WTC11 (cell line): ENCODE results near the gene TMCC2. TPM values are rescaled to one million over a fixed set of nuclear protein-coding genes. Genes with fewer than 3 reads are reported as not detected.

Experiments used
- ATAC-seq: fragments of 200-7000 bp; cut with Tn5 transposase; 2 replicates; pipeline ENCODE4 v1.10.0; 2021; ENCODE audit warnings: mild to moderate bottlenecking, moderate library complexity
- CTCF ChIA-PET: fragments of 300-600 bp; sonication (Branson Sonifier 250); formaldehyde crosslinking; loops from one replicate; lab custom pipeline; 2021; ENCODE audit warnings: antibody characterized with exemption; lab: Charles Lee
- POLR2A ChIA-PET: fragments of 350-600 bp; sonication (Branson Sonifier 250); formaldehyde crosslinking; loops from one replicate; lab custom pipeline; 2021; ENCODE audit warnings: antibody characterized with exemption; lab: Charles Lee
- DNase-seq: peaks from one replicate; pipeline ENCODE4 v3.0.0; 2021; ENCODE audit warnings: low spot score
- H3K27ac Mint-ChIP-seq: 2 replicates; pipeline ENCODE4 v1.8.0; 2021; ENCODE audit warnings: mixed read lengths
- H3K27me3 Mint-ChIP-seq: 2 replicates; pipeline ENCODE4 v1.8.0; 2021; ENCODE audit warnings: low read depth, mild to moderate bottlenecking, moderate library complexity, mixed read lengths
- H3K36me3 Mint-ChIP-seq: 2 replicates; pipeline ENCODE4 v1.8.0; 2021; ENCODE audit warnings: mixed read lengths
- H3K4me1 Mint-ChIP-seq: 2 replicates; pipeline ENCODE4 v1.8.0; 2022; ENCODE audit warnings: mixed read lengths
- H3K4me3 Mint-ChIP-seq: 2 replicates; pipeline ENCODE4 v1.8.0; 2021; ENCODE audit warnings: mild to moderate bottlenecking, moderate library complexity, mixed read lengths
- H3K9me3 Mint-ChIP-seq: 2 replicates; pipeline ENCODE4 v1.8.0; 2021; ENCODE audit warnings: mixed read lengths
- ATF3 ChIP-seq: sonication (generic); formaldehyde crosslinking; conservative IDR thresholded peaks from 2 replicates; pipeline ENCODE4 v1.8.1; 2022; ENCODE audit warnings: mild to moderate bottlenecking, missing genetic modification reagents
- ERG ChIP-seq: fragments of 250-450 bp; sonication (Bioruptor Pico); IDR thresholded peaks from 2 replicates; pipeline ENCODE4 v1.8.0; 2021; ENCODE audit warnings: mild to moderate bottlenecking
- FOXP1 ChIP-seq: sonication (generic); formaldehyde crosslinking; IDR thresholded peaks from 2 replicates; pipeline ENCODE4 v1.8.0; 2022; ENCODE audit warnings: missing genetic modification reagents, mild to moderate bottlenecking, moderate library complexity, borderline replicate concordance
- GRHL2 ChIP-seq: fragments of 250-450 bp; sonication (Bioruptor Pico); IDR thresholded peaks from 2 replicates; pipeline ENCODE4 v1.8.0; 2022; ENCODE audit warnings: mild to moderate bottlenecking, moderate library complexity; ENCODE audit not compliant: insufficient replicate concordance, severe bottlenecking
- NFE2L1 ChIP-seq: sonication (generic); formaldehyde crosslinking; IDR thresholded peaks from 2 replicates; pipeline ENCODE4 v1.8.1; 2023; ENCODE audit warnings: missing genetic modification reagents
- NFYB ChIP-seq: sonication (generic); formaldehyde crosslinking; conservative IDR thresholded peaks from 2 replicates; pipeline ENCODE4 v1.8.0; 2022; ENCODE audit warnings: low read depth, missing genetic modification reagents
- OVOL2 ChIP-seq: fragments of 250-450 bp; sonication (Bioruptor Pico); IDR thresholded peaks from 2 replicates; pipeline ENCODE4 v1.9.0; 2021; ENCODE audit warnings: mild to moderate bottlenecking, borderline replicate concordance
- SMAD3 ChIP-seq: sonication (generic); formaldehyde crosslinking; IDR thresholded peaks from 2 replicates; pipeline ENCODE4 v1.8.0; 2022; ENCODE audit warnings: missing genetic modification reagents, mild to moderate bottlenecking, borderline replicate concordance
- SP1 ChIP-seq: sonication (generic); formaldehyde crosslinking; conservative IDR thresholded peaks from 2 replicates; pipeline ENCODE4 v1.8.1; 2022; ENCODE audit warnings: missing genetic modification reagents
- ZNF416 ChIP-seq: fragments of 250-450 bp; sonication (Bioruptor Pico); IDR thresholded peaks from 2 replicates; pipeline ENCODE4 v1.9.0; 2021; ENCODE audit warnings: mild to moderate bottlenecking, inconsistent platforms
- total RNA-seq: library from RNA; stranded (reverse); gene quantifications from 3 replicates; pipeline ENCODE4 v1.2.3, GENCODE V29; 2021
- TF ChIP-seq, protein P1 (sequence below): sonication (generic); formaldehyde crosslinking; IDR thresholded peaks from 2 replicates; pipeline ENCODE4 v1.8.1; 2022; ENCODE audit warnings: low read depth, mild to moderate bottlenecking, moderate library complexity, missing genetic modification reagents, borderline replicate concordance
- TF ChIP-seq, protein P2 (sequence below): fragments of 250-450 bp; sonication (Bioruptor Pico); IDR thresholded peaks from 2 replicates; pipeline ENCODE4 v2.1.2; 2022; ENCODE audit warnings: mild to moderate bottlenecking, moderate library complexity
- TF ChIP-seq, protein P3 (sequence below): fragments of 200-600 bp; IDR thresholded peaks from 2 replicates; pipeline ENCODE4 v1.8.0; 2022; ENCODE audit warnings: antibody characterized with exemption
- TF ChIP-seq, protein P4 (sequence below): fragments of 250-450 bp; sonication (Bioruptor Pico); IDR thresholded peaks from 2 replicates; pipeline ENCODE4 v1.9.0; 2021; ENCODE audit warnings: moderate library complexity, mild to moderate bottlenecking, inconsistent platforms, borderline replicate concordance
- TF ChIP-seq, protein P5 (sequence below): sonication (generic); formaldehyde crosslinking; IDR thresholded peaks from 2 replicates; pipeline ENCODE4 v1.8.1; 2022; ENCODE audit warnings: mild to moderate bottlenecking, moderate library complexity, missing genetic modification reagents

Gene TMCC2
- total RNA-seq, 1 experiment from 2014 or later, result 9.5 TPM

- ATAC-seq (no peak), DNase-seq (no peak)
- H3K4me3 Mint-ChIP-seq, result no peak overlapping the region
- ChIA-PET CTCF (interaction anchor here (0.7 to 4.9 kb wide), 4 partner anchors 9 to 176 kb away, joined by 3 to 32 read pairs (median 4); partner anchors contain the start of gene TMCC2), POLR2A (interaction anchor here (0.8 kb wide), 1 partner anchor 196 kb away, joined by 3 read pairs; no protein-coding TSS in a partner anchor)
- H3K4me1 Mint-ChIP-seq, result peaks cover 9% of the 10 kb centered on the region
- no peaks in the 10 kb centered on the region for H3K36me3 Mint-ChIP-seq
- TF ChIP-seq SP1 (CRISPR knock-in tag) (no peak), FOXP1 (no peak)
- TF ChIP-seq, protein P1, sequence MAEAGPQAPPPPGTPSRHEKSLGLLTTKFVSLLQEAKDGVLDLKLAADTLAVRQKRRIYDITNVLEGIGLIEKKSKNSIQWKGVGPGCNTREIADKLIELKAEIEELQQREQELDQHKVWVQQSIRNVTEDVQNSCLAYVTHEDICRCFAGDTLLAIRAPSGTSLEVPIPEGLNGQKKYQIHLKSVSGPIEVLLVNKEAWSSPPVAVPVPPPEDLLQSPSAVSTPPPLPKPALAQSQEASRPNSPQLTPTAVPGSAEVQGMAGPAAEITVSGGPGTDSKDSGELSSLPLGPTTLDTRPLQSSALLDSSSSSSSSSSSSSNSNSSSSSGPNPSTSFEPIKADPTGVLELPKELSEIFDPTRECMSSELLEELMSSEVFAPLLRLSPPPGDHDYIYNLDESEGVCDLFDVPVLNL (CRISPR knock-in tag), result no peak
- 0 out of 2 replicates have a peak overlapping the region, but pooled peaks have one; percentile 32 for H3K27ac Mint-ChIP-seq
- H3K9me3 Mint-ChIP-seq, result no peaks in the 10 kb centered on the region
- no peaks in the 10 kb centered on the region for H3K27me3 Mint-ChIP-seq
Observed at GRCh38 chr1:205237526-205238484, 10.1 kb downstream of the TMCC2 start.

- ATAC-seq (no peak), DNase-seq (no peak)
- Mint-ChIP-seq H3K27ac (no peak overlapping the region), H3K36me3 (no peaks in the 10 kb centered on the region), H3K4me3 (no peak overlapping the region), H3K27me3 (no peaks in the 10 kb centered on the region), H3K4me1 (peaks cover 9% of the 10 kb centered on the region), H3K9me3 (no peaks in the 10 kb centered on the region)
- CTCF ChIA-PET, result interaction anchor here (0.8 to 4.9 kb wide), 3 partner anchors 10 to 178 kb away, joined by 3 to 32 read pairs (median 4); partner anchors contain the start of gene TMCC2
- POLR2A ChIA-PET, result no interaction called here
- TF ChIP-seq NFYB (no peak), SMAD3 (CRISPR knock-in tag) (no peak), ZNF416 (CRISPR knock-in tag) (no peak), ATF3 (no peak), NFE2L1 (CRISPR knock-in tag) (no peak), OVOL2 (CRISPR knock-in tag) (no peak)
- TF ChIP-seq, protein P2, sequence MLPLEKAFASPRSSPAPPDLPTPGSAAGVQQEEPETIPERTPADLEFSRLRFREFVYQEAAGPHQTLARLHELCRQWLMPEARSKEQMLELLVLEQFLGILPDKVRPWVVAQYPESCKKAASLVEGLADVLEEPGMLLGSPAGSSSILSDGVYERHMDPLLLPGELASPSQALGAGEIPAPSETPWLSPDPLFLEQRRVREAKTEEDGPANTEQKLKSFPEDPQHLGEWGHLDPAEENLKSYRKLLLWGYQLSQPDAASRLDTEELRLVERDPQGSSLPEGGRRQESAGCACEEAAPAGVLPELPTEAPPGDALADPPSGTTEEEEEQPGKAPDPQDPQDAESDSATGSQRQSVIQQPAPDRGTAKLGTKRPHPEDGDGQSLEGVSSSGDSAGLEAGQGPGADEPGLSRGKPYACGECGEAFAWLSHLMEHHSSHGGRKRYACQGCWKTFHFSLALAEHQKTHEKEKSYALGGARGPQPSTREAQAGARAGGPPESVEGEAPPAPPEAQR (CRISPR knock-in tag), result no peak
- TF ChIP-seq, protein P3, sequence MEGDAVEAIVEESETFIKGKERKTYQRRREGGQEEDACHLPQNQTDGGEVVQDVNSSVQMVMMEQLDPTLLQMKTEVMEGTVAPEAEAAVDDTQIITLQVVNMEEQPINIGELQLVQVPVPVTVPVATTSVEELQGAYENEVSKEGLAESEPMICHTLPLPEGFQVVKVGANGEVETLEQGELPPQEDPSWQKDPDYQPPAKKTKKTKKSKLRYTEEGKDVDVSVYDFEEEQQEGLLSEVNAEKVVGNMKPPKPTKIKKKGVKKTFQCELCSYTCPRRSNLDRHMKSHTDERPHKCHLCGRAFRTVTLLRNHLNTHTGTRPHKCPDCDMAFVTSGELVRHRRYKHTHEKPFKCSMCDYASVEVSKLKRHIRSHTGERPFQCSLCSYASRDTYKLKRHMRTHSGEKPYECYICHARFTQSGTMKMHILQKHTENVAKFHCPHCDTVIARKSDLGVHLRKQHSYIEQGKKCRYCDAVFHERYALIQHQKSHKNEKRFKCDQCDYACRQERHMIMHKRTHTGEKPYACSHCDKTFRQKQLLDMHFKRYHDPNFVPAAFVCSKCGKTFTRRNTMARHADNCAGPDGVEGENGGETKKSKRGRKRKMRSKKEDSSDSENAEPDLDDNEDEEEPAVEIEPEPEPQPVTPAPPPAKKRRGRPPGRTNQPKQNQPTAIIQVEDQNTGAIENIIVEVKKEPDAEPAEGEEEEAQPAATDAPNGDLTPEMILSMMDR, result no peak
- TF ChIP-seq, protein P4, sequence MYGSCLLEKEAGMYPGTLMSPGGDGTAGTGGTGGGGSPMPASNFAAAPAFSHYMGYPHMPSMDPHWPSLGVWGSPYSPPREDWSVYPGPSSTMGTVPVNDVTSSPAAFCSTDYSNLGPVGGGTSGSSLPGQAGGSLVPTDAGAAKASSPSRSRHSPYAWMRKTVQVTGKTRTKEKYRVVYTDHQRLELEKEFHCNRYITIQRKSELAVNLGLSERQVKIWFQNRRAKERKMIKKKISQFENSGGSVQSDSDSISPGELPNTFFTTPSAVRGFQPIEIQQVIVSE (CRISPR knock-in tag), result no peak
Observed at GRCh38 chr1:205239078-205239477, 11.3 kb downstream of the TMCC2 start.

DNA sequence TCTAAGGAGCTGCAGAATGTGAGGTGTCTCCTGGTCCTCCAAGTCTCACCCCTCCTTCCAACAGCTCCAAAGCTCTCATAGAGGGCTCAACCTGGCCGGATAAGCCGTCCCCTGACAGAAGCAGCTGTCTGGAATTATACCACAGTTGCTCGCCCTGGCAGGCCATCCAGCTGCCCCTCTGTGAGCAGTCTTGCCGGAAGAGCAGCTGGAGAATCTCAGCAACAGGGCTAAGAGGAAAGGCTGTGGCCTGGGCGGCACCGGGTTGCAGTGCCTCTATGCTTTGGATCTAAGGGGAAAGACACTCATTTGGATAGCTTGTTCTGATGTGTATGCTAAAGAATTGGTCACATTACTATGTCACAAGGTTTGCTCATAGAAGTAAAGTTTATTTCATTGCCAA, 12.4 kb downstream of the TMCC2 start:
- H3K9me3 Mint-ChIP-seq, result no peaks in the 10 kb centered on the region
- H3K27me3 Mint-ChIP-seq, result no peaks in the 10 kb centered on the region
- ChIA-PET POLR2A (interaction anchor here (0.8 kb wide), 1 partner anchor 125 kb away, joined by 3 read pairs; no protein-coding TSS in a partner anchor), CTCF (interaction anchor here (4.9 kb wide), 1 partner anchor 11 kb away, joined by 32 read pairs; the partner anchor contains the start of gene TMCC2)
- H3K4me1 Mint-ChIP-seq, result peaks cover 9% of the 10 kb centered on the region
- H3K27ac Mint-ChIP-seq, result no peak overlapping the region
- ATAC-seq (no peak), DNase-seq (no peak)
- H3K36me3 Mint-ChIP-seq, result no peaks in the 10 kb centered on the region
- no peak overlapping the region for H3K4me3 Mint-ChIP-seq
- TF ChIP-seq GRHL2 (CRISPR knock-in tag), result no peak
- no peak for TF ChIP-seq ERG (CRISPR knock-in tag)
- TF ChIP-seq, protein P5, sequence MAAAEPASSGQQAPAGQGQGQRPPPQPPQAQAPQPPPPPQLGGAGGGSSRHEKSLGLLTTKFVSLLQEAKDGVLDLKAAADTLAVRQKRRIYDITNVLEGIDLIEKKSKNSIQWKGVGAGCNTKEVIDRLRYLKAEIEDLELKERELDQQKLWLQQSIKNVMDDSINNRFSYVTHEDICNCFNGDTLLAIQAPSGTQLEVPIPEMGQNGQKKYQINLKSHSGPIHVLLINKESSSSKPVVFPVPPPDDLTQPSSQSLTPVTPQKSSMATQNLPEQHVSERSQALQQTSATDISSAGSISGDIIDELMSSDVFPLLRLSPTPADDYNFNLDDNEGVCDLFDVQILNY (CRISPR knock-in tag), result no peak
- TF ChIP-seq, protein P3, result no peak
